Gastrocnemius medialis (tissue), 4 donors: ENCODE measurements around the gene NKD2.

Source experiments
- CTCF ChIP-seq, 5 experiments: fragments of 450-650 bp in 3 of 5; fragments of 200-600 bp in 2 of 5; sonication (generic) in 2 of 5; IDR thresholded peaks in 4 of 5; conservative IDR thresholded peaks in 1 of 5; 1 replicate in 4 of 5; 2 replicates in 1 of 5; pipeline ENCODE4 v1.5.1; 2016 to 2019; ENCODE audit warnings: antibody characterized with exemption in 5 of 5, mild to moderate bottlenecking in 3 of 5, moderate library complexity in 3 of 5
- POLR2A ChIP-seq, 2 donors: fragments of 450-650 bp; IDR thresholded peaks; one replicate each; pipeline ENCODE4 v1.6.1; 2017; ENCODE audit warnings: antibody characterized with exemption in 2 of 2, mild to moderate bottlenecking in 2 of 2, moderate library complexity in 2 of 2

- no peak for TF ChIP-seq CTCF (IDR thresholded peaks at IDR 0.05 in 4 of 5, conservative IDR thresholded peaks at IDR 0.05 in 1 of 5)
- no peak for TF ChIP-seq POLR2A (IDR thresholded peaks at IDR 0.05)
Measured at GRCh38 chr5:1079486-1079885, 70.9 kb downstream of the NKD2 start.
